ENCODE data around the gene CLIC4.
"Not testable (repeated sequence)": the region's sequence is repeated elsewhere in the genome, so short reads cannot be mapped to it uniquely, and the experiment has no call there.

Gene CLIC4

GRCh38 chr1:24775916-24776315 is 30.7 kb downstream of the CLIC4 start:
- no peak for DNase-seq

- DNase-seq, result no peak
Measured at GRCh38 chr1:24776821-24777220, 31.6 kb downstream of the CLIC4 start.

- DNase-seq, result no peak
Measured at GRCh38 chr1:24778141-24778540, 32.9 kb downstream of the CLIC4 start.

DNA sequence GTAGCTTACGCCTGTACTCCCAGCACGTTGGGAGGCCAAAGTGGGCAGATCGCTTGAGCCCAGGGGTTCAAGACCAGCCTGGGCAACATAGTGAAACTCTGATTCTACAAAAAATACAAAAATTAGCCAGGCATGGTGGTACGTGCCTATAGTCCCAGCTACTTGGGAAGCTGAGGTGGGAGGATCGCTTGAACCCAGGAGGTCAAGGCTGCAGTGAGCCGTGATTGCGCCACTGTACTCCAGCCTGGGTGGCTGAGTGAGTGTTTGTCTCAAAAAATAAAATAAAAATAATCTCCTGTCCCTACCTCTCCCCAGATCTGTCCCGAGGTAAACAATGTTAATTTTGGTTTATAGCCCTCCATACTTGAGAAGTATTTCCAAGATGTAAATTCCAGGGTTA is 34.0 kb downstream of the CLIC4 start:
- DNase-seq, result not testable (repeated sequence)

DNA sequence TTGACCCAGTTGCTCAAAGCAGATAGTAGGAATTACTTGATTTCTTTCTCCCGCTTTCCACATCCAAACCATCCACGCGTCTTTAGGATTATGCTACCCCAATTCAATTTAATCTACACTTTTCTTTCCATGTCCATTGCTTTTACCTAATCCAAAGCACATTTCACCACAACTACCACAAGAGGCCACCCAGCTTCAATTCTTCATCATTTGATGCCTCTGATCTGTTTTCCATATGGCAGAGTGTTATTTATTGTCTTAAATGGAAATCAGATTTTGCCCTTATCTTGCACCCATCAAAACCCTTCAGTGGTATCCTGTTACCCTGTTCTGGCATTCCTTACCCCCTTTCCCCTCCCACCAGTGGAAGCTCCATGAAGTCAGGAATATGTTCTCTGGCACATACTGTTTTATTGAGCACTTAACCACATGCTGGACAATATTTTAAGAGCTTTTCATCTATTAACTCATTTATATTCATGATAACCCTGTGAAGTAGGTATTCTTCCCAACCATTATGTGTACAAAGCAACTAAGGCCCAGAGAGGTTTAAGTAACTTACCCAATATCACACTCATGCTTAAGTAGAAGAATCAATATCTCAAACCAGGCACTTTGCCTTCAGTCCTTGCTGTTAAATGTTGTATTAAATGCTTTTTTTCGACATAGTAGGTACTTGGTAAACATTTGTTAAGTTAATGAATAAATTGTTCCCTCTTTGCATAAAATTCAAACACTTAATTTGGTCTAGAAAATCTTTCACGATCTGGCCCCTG is 34.6 kb downstream of the CLIC4 start:
- DNase-seq, result no peak

DNA sequence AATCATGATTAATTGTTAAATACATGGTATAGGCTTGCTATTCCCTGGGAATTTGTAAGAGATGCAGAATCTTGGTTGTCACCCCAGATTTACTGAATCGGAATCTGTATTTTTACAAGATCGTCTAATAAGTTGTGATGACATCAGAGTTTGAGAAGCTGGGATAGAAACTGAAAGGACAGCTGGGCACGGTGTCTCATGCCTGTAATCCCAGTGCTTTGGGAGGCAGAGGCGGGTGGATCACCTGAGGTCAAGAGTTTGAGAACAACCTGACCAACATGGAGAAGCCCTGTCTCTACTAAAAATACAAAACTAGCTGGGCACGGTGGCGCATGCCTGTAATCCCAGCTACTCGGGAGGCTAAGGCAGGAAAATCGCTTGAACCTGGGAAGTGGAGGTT is 35.4 kb downstream of the CLIC4 start:
- not testable (repeated sequence) for DNase-seq

GRCh38 chr1:24782689-24783088 is 37.4 kb downstream of the CLIC4 start:
- DNase-seq, result no peak

- DNase-seq, result no peak
Measured at GRCh38 chr1:24783713-24784112, 38.5 kb downstream of the CLIC4 start.

DNA sequence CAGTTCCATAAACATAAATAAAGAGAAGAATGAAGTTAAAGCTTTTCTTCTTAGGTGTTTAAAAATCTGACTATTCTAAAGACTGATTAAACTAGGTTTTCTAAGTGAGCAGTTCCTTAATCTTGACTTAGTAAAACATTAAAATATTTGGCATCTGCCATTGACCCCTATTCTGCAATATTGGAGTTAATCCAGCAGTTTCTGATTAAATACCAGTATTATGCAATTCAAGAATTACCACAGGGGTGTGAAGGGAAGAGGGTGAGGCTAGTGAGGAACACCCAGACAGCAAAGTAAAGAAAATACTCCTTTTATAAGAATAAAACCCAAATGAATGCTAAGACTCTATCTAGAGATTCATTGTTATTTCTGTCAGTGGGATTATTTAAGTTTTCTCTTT is 40.9 kb downstream of the CLIC4 start:
- DNase-seq, result no peak

DNA sequence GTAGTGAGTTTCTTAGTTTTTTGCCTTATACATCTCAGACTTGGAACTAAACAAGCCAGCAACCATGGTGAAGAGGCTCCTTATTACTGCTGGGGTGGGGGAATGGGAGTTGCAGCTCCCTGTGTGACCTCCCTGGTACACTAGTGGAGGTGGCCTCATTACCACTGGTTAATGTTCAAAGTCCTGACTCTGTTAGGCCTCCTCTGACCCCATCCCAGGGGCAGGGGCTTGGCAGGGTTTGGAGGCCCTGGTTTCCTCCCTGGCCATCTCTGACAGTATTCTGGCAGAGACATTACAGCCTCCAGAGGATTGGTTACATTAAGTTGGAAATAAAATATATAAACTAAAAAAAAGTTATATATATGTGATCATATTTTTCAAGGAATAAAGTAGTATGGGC is 45.2 kb downstream of the CLIC4 start:
- DNase-seq, result no peak

DNA sequence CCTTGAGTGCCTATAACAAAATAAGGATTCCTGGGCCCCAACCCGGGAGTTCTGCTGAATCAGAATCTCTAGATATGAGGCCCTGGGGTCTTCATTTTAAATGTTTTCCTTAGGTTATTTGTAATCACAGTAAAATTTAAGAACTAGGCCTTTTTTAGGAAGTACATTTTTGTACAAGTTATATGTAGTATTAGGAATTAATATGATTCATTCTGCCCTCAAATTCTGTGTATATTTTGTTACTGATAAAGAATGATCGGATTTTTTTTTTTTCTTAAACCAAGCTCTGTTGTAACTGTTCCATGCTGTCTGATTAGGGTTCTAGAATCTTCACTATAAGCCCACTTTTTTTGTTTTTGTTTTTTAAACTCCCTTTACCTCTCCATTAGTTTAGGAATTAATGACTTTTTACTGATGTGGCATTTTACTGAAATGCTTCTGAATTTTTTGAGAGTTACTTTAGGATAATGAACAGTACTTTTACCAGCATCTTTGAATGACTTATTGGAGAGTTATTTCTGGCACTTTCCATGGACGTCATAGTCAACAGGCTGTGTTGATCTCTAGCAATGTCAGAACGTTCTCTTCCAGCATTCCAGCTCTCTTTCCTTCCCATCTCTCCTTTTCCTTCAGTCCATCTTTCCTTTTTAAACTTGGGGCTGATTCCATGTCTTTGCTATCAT is 48.3 kb downstream of the CLIC4 start:
- no peak for DNase-seq

GRCh38 chr1:24794130-24794502 is 48.9 kb downstream of the CLIC4 start:
- DNase-seq, result not testable (repeated sequence)

DNA sequence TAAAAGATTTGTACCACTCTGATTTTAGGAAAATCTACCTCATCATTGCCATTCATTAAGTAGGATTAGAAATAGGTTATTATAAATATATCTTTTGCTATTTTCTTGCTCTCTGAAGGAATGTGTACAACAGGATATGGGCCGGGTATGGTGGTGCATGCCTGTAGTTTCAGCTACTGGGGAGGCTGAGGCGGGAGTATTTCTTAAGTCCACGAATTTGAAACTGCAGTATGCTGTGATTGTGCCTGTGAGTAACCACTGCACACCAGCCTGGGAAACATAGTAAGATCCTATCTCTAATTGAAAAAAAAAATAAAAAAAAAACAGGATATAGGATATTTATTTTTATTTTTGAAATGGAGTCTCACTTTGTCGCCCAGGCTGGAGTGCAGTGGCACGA is 50.0 kb downstream of the CLIC4 start:
- DNase-seq, result no peak

DNA sequence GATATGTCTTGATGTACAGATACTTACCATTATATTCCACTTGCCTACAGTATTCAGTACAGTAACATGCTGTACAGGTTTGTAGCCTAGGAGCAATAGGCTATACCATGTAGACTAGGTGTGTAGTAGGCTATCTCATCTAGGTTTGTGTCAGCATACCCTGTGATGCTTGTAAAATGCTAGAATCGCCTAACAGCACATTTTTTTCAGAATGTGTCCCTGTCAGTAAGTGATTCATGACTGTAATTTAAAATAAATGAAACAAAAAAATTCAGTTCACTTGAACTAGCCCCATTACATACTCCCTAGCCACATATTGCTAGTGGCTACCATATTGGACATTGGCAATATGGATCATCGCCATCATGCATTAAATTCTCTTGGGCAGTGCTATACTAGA is 51.3 kb downstream of the CLIC4 start:
- no peak for DNase-seq

GRCh38 chr1:24799242-24799641 is 54.0 kb downstream of the CLIC4 start:
- DNase-seq, result not testable (repeated sequence)

DNA sequence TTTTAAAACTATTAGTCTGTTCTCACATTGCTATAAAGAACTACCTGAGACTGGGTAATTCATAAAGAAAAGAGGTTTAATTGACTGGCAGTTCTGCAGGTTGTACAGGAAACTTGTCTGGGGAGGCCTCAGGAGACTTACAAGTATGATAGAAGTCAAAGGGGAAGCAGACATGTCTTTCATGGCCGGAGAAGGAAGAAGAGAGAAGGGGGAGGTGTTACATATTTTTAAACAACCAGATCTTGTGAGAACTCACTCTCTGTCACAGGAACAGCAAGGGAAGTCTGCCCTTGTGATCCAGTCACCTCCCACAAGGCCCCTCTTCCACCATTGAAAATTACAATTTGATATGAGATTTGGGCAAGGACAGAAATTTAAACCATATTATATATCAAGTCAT is 55.9 kb downstream of the CLIC4 start:
- DNase-seq, result no peak

- no peak for DNase-seq
Measured at GRCh38 chr1:24803220-24803619, 58.0 kb downstream of the CLIC4 start.

DNA sequence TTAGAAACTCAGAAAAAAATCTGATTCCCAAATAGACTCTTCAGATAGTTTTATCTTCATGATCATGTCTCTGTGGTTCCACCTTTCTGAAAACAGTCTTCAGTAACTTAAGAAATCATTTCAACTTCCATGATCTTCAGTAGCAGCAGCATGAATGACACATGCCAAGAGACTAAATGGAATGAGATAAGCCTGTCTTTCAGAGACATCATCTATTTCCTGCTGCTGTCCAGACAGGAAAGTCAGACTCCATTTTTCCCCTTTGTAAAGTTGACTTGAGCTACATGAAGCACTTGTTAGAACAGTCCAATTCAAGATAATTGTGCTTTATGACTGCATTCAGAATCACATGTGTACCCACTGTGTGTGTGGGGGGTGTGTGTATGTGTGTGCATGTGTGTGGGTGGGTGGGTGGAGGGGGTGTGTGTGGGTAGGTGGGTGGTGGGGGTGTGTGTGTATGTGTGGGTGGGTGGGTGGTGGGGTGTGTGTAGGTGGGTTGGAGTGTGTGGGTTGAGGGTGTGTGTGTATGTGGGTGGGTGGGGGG is 58.8 kb downstream of the CLIC4 start:
- DNase-seq, result no peak

DNA sequence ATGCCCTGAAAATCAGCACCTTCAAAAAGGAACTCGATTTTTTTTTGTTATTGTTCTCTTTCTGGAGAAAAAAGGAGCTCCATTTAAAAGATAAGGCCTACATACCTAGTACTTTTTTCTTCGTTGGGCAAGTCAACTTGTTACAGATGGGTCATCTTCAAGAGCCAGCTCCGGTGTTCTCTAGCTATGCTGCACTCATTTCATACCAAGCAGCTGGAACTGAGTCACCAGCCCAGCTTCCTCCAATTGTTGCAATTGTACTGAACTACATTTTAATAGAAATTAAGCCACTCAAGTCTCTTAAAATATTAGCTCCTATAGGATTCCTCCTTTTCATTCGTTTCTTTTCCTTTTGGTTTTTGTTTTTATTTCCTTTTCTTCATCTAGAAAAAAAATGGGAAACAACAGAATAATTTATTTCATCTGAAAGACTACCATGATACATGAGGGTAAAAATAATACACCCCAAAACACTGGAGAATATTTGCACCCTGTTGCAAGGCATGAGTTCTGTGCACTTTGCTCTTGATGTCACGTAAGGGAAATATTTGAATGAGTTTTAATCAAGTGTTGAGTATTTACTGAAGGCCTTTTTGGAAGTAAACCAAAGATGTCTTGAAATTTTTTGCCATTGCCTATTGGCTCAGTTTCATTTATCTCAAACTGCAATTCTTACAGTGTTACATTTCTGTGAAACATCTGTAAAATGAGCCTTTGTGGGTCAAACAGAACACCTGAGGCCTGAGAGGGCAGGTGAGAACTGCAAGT is 60.5 kb downstream of the CLIC4 start:
- no peak for DNase-seq

- no peak for DNase-seq
Measured at GRCh38 chr1:24806588-24806987, 61.3 kb downstream of the CLIC4 start.

DNA sequence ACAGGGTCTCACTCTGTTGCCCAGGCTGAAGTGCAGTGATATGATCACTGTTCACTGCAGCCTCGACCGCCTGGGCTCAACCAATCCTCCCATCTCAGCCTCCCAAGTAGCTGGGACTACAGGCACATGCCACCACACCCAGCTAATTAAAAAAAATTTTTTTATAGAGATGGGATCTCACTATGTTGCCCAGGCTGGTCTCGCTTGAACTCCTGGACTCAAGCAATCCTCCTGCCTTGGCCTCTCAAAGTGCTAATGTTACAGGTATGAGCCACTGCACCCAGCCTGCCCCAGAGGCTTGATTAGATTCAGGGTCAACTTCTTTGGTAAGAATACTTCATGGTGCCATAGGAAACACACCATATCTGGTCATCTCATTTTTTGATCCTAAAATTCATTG is 66.2 kb downstream of the CLIC4 start:
- DNase-seq, result not testable (repeated sequence)

GRCh38 chr1:24820221-24820620 is 75.0 kb downstream of the CLIC4 start:
- DNase-seq, result not testable (repeated sequence)

DNA sequence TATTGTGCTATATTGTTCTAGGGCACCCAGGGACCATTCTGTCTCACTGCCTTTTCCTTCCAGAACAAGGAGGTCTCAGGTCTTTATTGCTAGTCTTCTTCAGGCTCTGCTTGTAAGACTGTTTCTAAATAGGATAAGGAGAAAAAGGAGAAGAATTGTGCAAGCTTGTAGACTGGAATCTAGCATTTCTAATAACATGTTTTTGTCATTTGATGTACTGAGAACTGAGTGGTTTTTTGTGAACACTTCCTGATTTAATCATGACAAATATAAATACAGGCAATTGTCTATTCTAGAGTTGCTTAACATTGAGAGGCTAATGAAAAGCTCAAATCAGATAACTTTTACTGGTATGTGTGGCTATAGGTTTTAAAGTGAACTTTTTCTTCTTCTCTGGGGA is 77.6 kb downstream of the CLIC4 start:
- DNase-seq, result no peak

GRCh38 chr1:24823486-24823885 is 78.2 kb downstream of the CLIC4 start:
- DNase-seq, result not testable (repeated sequence)
